ENCODE data around the gene TMEM59L. TPM values are rescaled to one million over a fixed set of nuclear protein-coding genes. Genes with fewer than 3 reads are reported as not detected.

TMEM59L gene
- polyA plus RNA-seq, 1 of the 3 experiments (the other 2 are of a cell fraction), result 9.6 TPM

- CTCF ChIA-PET, result no interaction called here
- no peaks in the 10 kb centered on the region for H3K9me2 ChIP-seq
- H3K9me3 ChIP-seq, result no peaks in the 10 kb centered on the region
- no peak for DNase-seq
- H3K4me1 ChIP-seq (ENCODE audit: control insufficient read depth in 1 of 2, insufficient read depth in 2 of 2, low read depth in 1 of 2, low read length in 1 of 2), result peaks cover 3 to 26% of the 10 kb centered on the region in 2 experiments; a peak in 3 of 4 replicates
- no peaks in the 10 kb centered on the region for H4K20me1 ChIP-seq (ENCODE audit: insufficient read depth)
- no peak overlapping the region for H2AFZ ChIP-seq (ENCODE audit: low read depth)
- H3K27me3 ChIP-seq (ENCODE audit: insufficient read depth), result no peaks in the 10 kb centered on the region
- POLR2A ChIA-PET, result no interaction called here
- H3K9ac ChIP-seq, result no peak overlapping the region
- no peak overlapping the region for H3K4me2 ChIP-seq
- WGBS (ENCODE audit: low lambda C conversion rate), result 98% methylated on average over 12 of the region's 38 CpGs
- H3K79me2 ChIP-seq (ENCODE audit: insufficient read depth), result no peaks in the 10 kb centered on the region
- H3K4me3 ChIP-seq (ENCODE audit: low read depth in 2 of 2, low read length in 1 of 2), result no peak overlapping the region
- no peaks in the 10 kb centered on the region for H3F3A ChIP-seq (replicated peaks; ENCODE audit: insufficient read depth)
- no peak overlapping the region for H3K27ac ChIP-seq (ENCODE audit: low read depth in 2 of 2, low read length in 1 of 2)
- TF ChIP-seq SIN3A (IDR thresholded peaks at IDR 0.05; ENCODE audit: borderline replicate concordance, low read depth, low read length) (no peak), TEAD4 (IDR thresholded peaks at IDR 0.05; ENCODE audit: borderline replicate concordance, insufficient read depth) (no peak), TCF12 (IDR thresholded peaks at IDR 0.05) (no peak), YY1 (IDR thresholded peaks at IDR 0.05; ENCODE audit: low read depth) (no peak), NRF1 (IDR thresholded peaks at IDR 0.05; ENCODE audit: low read depth, low read length) (no peak), ELF1 (IDR thresholded peaks at IDR 0.05) (no peak), IRF3 (IDR thresholded peaks at IDR 0.05; ENCODE audit: low read depth, low read length) (no peak), CTCF (IDR thresholded peaks at IDR 0.05) (no peak), CHD2 (IDR thresholded peaks at IDR 0.05; ENCODE audit: low read length, partially characterized antibody) (no peak), PBX3 (IDR thresholded peaks at IDR 0.05) (no peak), MAX (IDR thresholded peaks at IDR 0.05; ENCODE audit: low read depth) (no peak), JUND (IDR thresholded peaks at IDR 0.05) (no peak), FOSL2 (IDR thresholded peaks at IDR 0.05; ENCODE audit: borderline replicate concordance, low read depth) (no peak)
- H3K36me3 ChIP-seq (replicated peaks in 1 of 2; ENCODE audit: control insufficient read depth in 1 of 2, insufficient read depth in 2 of 2, low read length in 1 of 2), result peaks cover 0 to 19% of the 10 kb centered on the region in 2 experiments
Observed at GRCh38 chr19:18668252-18668631, 55.6 kb downstream of the TMEM59L start.

- POLR2A ChIA-PET, result no interaction called here
- DNase-seq, result no peak
- no peaks in the 10 kb centered on the region for H4K20me1 ChIP-seq (ENCODE audit: insufficient read depth)
- no peak overlapping the region for H3K4me2 ChIP-seq
- no peak overlapping the region for H3K4me3 ChIP-seq (ENCODE audit: low read depth in 2 of 2, low read length in 1 of 2)
- no peak overlapping the region for H3K27ac ChIP-seq (ENCODE audit: low read depth in 2 of 2, low read length in 1 of 2)
- H3K9ac ChIP-seq, result no peak overlapping the region
- no peaks in the 10 kb centered on the region for H3K9me3 ChIP-seq
- 92% methylated on average over 6 of the region's 58 CpGs for WGBS (ENCODE audit: low lambda C conversion rate)
- no peaks in the 10 kb centered on the region for H3K27me3 ChIP-seq (ENCODE audit: insufficient read depth)
- no peaks in the 10 kb centered on the region for H3F3A ChIP-seq (replicated peaks; ENCODE audit: insufficient read depth)
- CTCF ChIA-PET, result no interaction called here
- H2AFZ ChIP-seq (ENCODE audit: low read depth), result no peak overlapping the region
- H3K79me2 ChIP-seq (ENCODE audit: insufficient read depth), result no peaks in the 10 kb centered on the region
- H3K36me3 ChIP-seq (replicated peaks in 1 of 2; ENCODE audit: control insufficient read depth in 1 of 2, insufficient read depth in 2 of 2, low read length in 1 of 2), result peaks cover 0 to 19% of the 10 kb centered on the region in 2 experiments
- H3K4me1 ChIP-seq (ENCODE audit: control insufficient read depth in 1 of 2, insufficient read depth in 2 of 2, low read depth in 1 of 2, low read length in 1 of 2), result peaks cover 0 to 26% of the 10 kb centered on the region in 2 experiments; a peak in 2 of 4 replicates
- no peaks in the 10 kb centered on the region for H3K9me2 ChIP-seq
- TF ChIP-seq RXRA (IDR thresholded peaks at IDR 0.05; ENCODE audit: borderline replicate concordance, low read depth) (no peak), EP300 (IDR thresholded peaks at IDR 0.05; ENCODE audit: borderline replicate concordance in 1 of 2, low read depth in 1 of 2, low read length in 1 of 2) (no peak), NFIC (IDR thresholded peaks at IDR 0.05; ENCODE audit: borderline replicate concordance) (no peak), MEF2A (IDR thresholded peaks at IDR 0.05; ENCODE audit: borderline replicate concordance, low read depth) (no peak), EZH2phosphoT487 (IDR thresholded peaks at IDR 0.05; ENCODE audit: borderline replicate concordance, low read depth) (no peak), IRF3 (IDR thresholded peaks at IDR 0.05; ENCODE audit: low read depth, low read length) (no peak), SIN3A (IDR thresholded peaks at IDR 0.05; ENCODE audit: borderline replicate concordance, low read depth, low read length) (no peak), MAX (IDR thresholded peaks at IDR 0.05; ENCODE audit: low read depth) (no peak), NRF1 (IDR thresholded peaks at IDR 0.05; ENCODE audit: low read depth, low read length) (no peak), POLR2AphosphoS5 (IDR thresholded peaks at IDR 0.05; ENCODE audit: low read depth, low read length) (no peak), FOSL2 (IDR thresholded peaks at IDR 0.05; ENCODE audit: borderline replicate concordance, low read depth) (no peak), GATA2 (CRISPR knock-in tag; IDR thresholded peaks at IDR 0.05) (no peak)
Observed at GRCh38 chr19:18668744-18669523, 56.3 kb downstream of the TMEM59L start.

All from SK-N-SH (cell line).